OCI-LY3 (cell line): ENCODE results near the gene KCNQ1.

ENCODE experiments used
- H2AFZ ChIP-seq: fragments of 200-600, 300-600 bp; shearing (Covaris generic); 2 replicates; pipeline ENCODE4 v1.6.0; 2014; ENCODE audit warnings: antibody characterized with exemption, low read depth, low read length
- H3K27ac ChIP-seq: fragments of 200-600, 300-600 bp; sonication (generic); 2 replicates; pipeline ENCODE4 v1.5.1; 2014; ENCODE audit warnings: mild to moderate bottlenecking, low read length, moderate library complexity, mixed read lengths
- H3K27me3 ChIP-seq: fragments of 200-600, 300-600 bp; sonication (generic); 2 replicates; pipeline ENCODE4 v1.6.1; 2014; ENCODE audit warnings: low read depth, low read length, mixed read lengths
- H3K36me3 ChIP-seq: fragments of 200-600, 300-600 bp; sonication (generic); replicated peaks from 2 replicates; pipeline ENCODE3; 2014; ENCODE audit warnings: low read depth, low read length, mixed read lengths
- H3K4me1 ChIP-seq: fragments of 300-600, 200-600 bp; sonication (generic); 2 replicates; pipeline ENCODE4 v1.6.1; 2014; ENCODE audit warnings: low read length, mixed read lengths
- H3K4me2 ChIP-seq: fragments of 200-600, 300-600 bp; sonication (generic); 2 replicates; pipeline ENCODE4 v1.6.1; 2014; ENCODE audit warnings: low read length, mixed read lengths
- H3K4me3 ChIP-seq: fragments of 300-600, 200-600 bp; sonication (generic); 2 replicates; pipeline ENCODE4 v1.5.1; 2014; ENCODE audit warnings: antibody characterized with exemption, mild to moderate bottlenecking, low read length, moderate library complexity
- H3K79me2 ChIP-seq: fragments of 300-600, 200-600 bp; shearing (Covaris generic); 2 replicates; pipeline ENCODE4 v1.6.1; 2014; ENCODE audit warnings: mild to moderate bottlenecking, low read length, mixed read lengths
- H3K9ac ChIP-seq: fragments of 300-600, 200-600 bp; shearing (Covaris generic); 2 replicates; pipeline ENCODE4 v1.6.0; 2014; ENCODE audit warnings: mild to moderate bottlenecking, low read length, moderate library complexity
- H3K9me3 ChIP-seq: fragments of 200-600, 300-600 bp; shearing (Covaris generic); 2 replicates; pipeline ENCODE4 v1.6.1; 2014; ENCODE audit warnings: low read length, mixed read lengths; ENCODE audit not compliant: insufficient read depth
- H4K20me1 ChIP-seq: fragments of 200-600, 300-600 bp; sonication (generic); 2 replicates; pipeline ENCODE4 v1.6.1; 2016; ENCODE audit warnings: low read length, mixed read lengths; ENCODE audit not compliant: insufficient read depth
- CTCF ChIP-seq: fragments of 200-600, 300-600 bp; sonication (generic); IDR thresholded peaks from 2 replicates; pipeline ENCODE4 v1.5.1; 2014; ENCODE audit warnings: antibody characterized with exemption, low read length, low read depth
- EZH2phosphoT487 ChIP-seq: fragments of 200-600 bp; shearing (Covaris generic); IDR thresholded peaks from 2 replicates; pipeline ENCODE4 v1.6.1; 2018; ENCODE audit warnings: antibody characterized with exemption, mixed run types, low read depth

The KCNQ1 gene

GRCh38 chr11:2783536-2784082 lies 338.8 kb downstream of the KCNQ1 start:
- TF ChIP-seq CTCF: no peak
- TF ChIP-seq EZH2phosphoT487: no peak
- no peak overlapping the region for H3K9ac ChIP-seq

GRCh38 chr11:2787816-2788167 lies 343.0 kb downstream of the KCNQ1 start:
- TF ChIP-seq CTCF: no peak
- TF ChIP-seq EZH2phosphoT487: no peak
- no peaks in the 10 kb centered on the region for H3K4me1 ChIP-seq
- H3K4me2 ChIP-seq: no peak overlapping the region
- peaks cover 5% of the 10 kb centered on the region; the same call in 1 of the 2 replicates for H3K27me3 ChIP-seq
- H3K36me3 ChIP-seq: no peaks in the 10 kb centered on the region
- H3K9ac ChIP-seq: no peak overlapping the region
- H3K79me2 ChIP-seq: no peaks in the 10 kb centered on the region
- no peak overlapping the region for H3K4me3 ChIP-seq
- no peaks in the 10 kb centered on the region for H4K20me1 ChIP-seq
- H2AFZ ChIP-seq: no peak overlapping the region
- no peaks in the 10 kb centered on the region for H3K9me3 ChIP-seq
- no peak overlapping the region for H3K27ac ChIP-seq

More at GRCh38 chr11:2783536-2784082, 338.8 kb downstream of the KCNQ1 start:
- no peaks in the 10 kb centered on the region for H4K20me1 ChIP-seq
- H3K27ac ChIP-seq: no peak overlapping the region
- peaks cover 5% of the 10 kb centered on the region; the same call in 1 of the 2 replicates for H3K27me3 ChIP-seq
- H3K9me3 ChIP-seq: no peaks in the 10 kb centered on the region
- H3K79me2 ChIP-seq: no peaks in the 10 kb centered on the region
- H3K36me3 ChIP-seq: no peaks in the 10 kb centered on the region
- H2AFZ ChIP-seq: no peak overlapping the region
- H3K4me3 ChIP-seq: no peak overlapping the region
- H3K4me1 ChIP-seq: no peaks in the 10 kb centered on the region
- no peak overlapping the region for H3K4me2 ChIP-seq

GRCh38 chr11:2788168-2789071 lies 343.6 kb downstream of the KCNQ1 start:
- Histone ChIP-seq H3K27ac (no peak overlapping the region), H4K20me1 (no peaks in the 10 kb centered on the region), H3K4me3 (no peak overlapping the region), H3K36me3 (no peaks in the 10 kb centered on the region), H3K79me2 (no peaks in the 10 kb centered on the region), H2AFZ (no peak overlapping the region), H3K9ac (no peak overlapping the region), H3K4me1 (no peaks in the 10 kb centered on the region), H3K4me2 (no peak overlapping the region), H3K9me3 (no peaks in the 10 kb centered on the region), H3K27me3 (peaks cover 5% of the 10 kb centered on the region; the same call in 1 of the 2 replicates)
- TF ChIP-seq CTCF (no peak), EZH2phosphoT487 (no peak)

GRCh38 chr11:2789331-2789730 lies 344.5 kb downstream of the KCNQ1 start:
- Histone ChIP-seq H3K27ac (no peak overlapping the region), H4K20me1 (no peaks in the 10 kb centered on the region)

More at GRCh38 chr11:2789331-2789730, 344.5 kb downstream of the KCNQ1 start:
- Histone ChIP-seq H3K4me1 (no peaks in the 10 kb centered on the region), H3K9ac (no peak overlapping the region), H3K4me2 (no peak overlapping the region), H3K4me3 (no peak overlapping the region), H3K79me2 (no peaks in the 10 kb centered on the region), H3K36me3 (no peaks in the 10 kb centered on the region), H3K27me3 (peaks cover 5% of the 10 kb centered on the region; the same call in 1 of the 2 replicates), H2AFZ (no peak overlapping the region), H3K9me3 (no peaks in the 10 kb centered on the region)
- TF ChIP-seq EZH2phosphoT487: no peak
- TF ChIP-seq CTCF: no peak
